ENCODE results near the gene SLC30A3.

DNA sequence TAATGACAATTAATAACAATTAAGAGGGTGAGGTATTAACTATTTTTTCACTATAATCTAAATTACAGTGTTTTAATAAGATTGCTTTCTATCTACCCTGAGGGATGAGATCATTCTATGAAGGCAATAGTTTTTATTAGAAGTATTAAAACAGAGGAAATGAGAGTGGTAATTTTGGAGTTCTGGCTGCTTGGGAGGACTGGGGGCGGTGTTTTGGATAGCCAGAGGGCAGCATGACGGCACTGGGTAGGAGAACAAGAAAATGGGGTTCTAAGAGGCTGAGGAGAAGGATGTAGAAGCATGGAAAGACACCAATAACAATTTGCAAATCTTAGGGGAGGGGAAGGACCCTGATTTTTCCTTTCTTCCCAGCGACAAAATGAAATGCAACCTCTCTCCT is 7.3 kb upstream of the SLC30A3 start:
- TF ChIP-seq EZH2phosphoT487 (IDR thresholded peaks at IDR 0.05; ENCODE audit: borderline replicate concordance, low read length), result no peak
- TF ChIP-seq, protein P1, sequence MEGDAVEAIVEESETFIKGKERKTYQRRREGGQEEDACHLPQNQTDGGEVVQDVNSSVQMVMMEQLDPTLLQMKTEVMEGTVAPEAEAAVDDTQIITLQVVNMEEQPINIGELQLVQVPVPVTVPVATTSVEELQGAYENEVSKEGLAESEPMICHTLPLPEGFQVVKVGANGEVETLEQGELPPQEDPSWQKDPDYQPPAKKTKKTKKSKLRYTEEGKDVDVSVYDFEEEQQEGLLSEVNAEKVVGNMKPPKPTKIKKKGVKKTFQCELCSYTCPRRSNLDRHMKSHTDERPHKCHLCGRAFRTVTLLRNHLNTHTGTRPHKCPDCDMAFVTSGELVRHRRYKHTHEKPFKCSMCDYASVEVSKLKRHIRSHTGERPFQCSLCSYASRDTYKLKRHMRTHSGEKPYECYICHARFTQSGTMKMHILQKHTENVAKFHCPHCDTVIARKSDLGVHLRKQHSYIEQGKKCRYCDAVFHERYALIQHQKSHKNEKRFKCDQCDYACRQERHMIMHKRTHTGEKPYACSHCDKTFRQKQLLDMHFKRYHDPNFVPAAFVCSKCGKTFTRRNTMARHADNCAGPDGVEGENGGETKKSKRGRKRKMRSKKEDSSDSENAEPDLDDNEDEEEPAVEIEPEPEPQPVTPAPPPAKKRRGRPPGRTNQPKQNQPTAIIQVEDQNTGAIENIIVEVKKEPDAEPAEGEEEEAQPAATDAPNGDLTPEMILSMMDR (IDR thresholded peaks at IDR 0.05; ENCODE audit: low read depth, low read length, poor library complexity, severe bottlenecking), result no peak

Measured in DOHH2 (cell line).